H1 (cell line): ENCODE results near the gene DAGLA. TPM values are rescaled to one million over a fixed set of nuclear protein-coding genes. Genes with fewer than 3 reads are reported as not detected.

Experiments
- CTCF ChIA-PET: fragments of 300-600 bp; sonication (Branson Sonifier 250); formaldehyde crosslinking; loops from one replicate; lab custom pipeline; 2021; ENCODE audit not compliant: partially characterized antibody; lab: Charles Lee
- POLR2A ChIA-PET: fragments of 300-600 bp; sonication (Branson Sonifier 250); formaldehyde crosslinking; loops from one replicate; lab custom pipeline; 2021; ENCODE audit warnings: inconsistent platforms; ENCODE audit not compliant: partially characterized antibody; lab: Charles Lee
- DNase-seq, 2 experiments: peaks; one replicate each; pipeline versions ENCODE4 v3.0.0 to v3.0.0-alpha.2; 2010 to 2022; ENCODE audit warnings: low spot score in 2 of 2, low read depth in 1 of 2, mixed read lengths in 1 of 2
- FAIRE-seq: peaks from 2 replicates; lab custom pipeline; 2011; peaks lifted over from hg19 to GRCh38; lab: Jason Lieb, UNC
- H2AFZ ChIP-seq: 2 replicates; pipeline ENCODE4 v1.8.1; 2012; ENCODE audit warnings: low read length, inconsistent platforms
- H2AK5ac ChIP-seq: 2 replicates; pipeline ENCODE4 v1.6.1; 2013; ENCODE audit warnings: low read depth, low read length
- H2BK120ac ChIP-seq: replicated peaks from 2 replicates; pipeline ENCODE3; 2013; ENCODE audit warnings: low read depth, low read length, inconsistent platforms
- H2BK12ac ChIP-seq: 2 replicates; pipeline ENCODE4 v1.6.1; 2013; ENCODE audit warnings: low read depth, low read length
- H2BK15ac ChIP-seq: 2 replicates; pipeline ENCODE4 v1.6.1; 2013; ENCODE audit warnings: low read length
- H2BK20ac ChIP-seq: 2 replicates; pipeline ENCODE4 v1.6.1; 2013; ENCODE audit warnings: low read length
- H2BK5ac ChIP-seq: 2 replicates; pipeline ENCODE4 v1.6.1; 2013; ENCODE audit warnings: low read depth, low read length
- H3K14ac ChIP-seq: 2 replicates; pipeline ENCODE4 v1.6.1; 2013; ENCODE audit warnings: inconsistent platforms; ENCODE audit not compliant: insufficient read length
- H3K18ac ChIP-seq: 2 replicates; pipeline ENCODE4 v1.6.1; 2013; ENCODE audit warnings: low read length; ENCODE audit errors: extremely low read depth
- H3K23ac ChIP-seq: 2 replicates; pipeline ENCODE4 v1.6.1; 2013; ENCODE audit warnings: inconsistent platforms; ENCODE audit not compliant: insufficient read length
- H3K23me2 ChIP-seq: 2 replicates; pipeline ENCODE4 v1.6.1; 2013; ENCODE audit warnings: low read depth, low read length
- H3K27ac ChIP-seq: 2 replicates; pipeline ENCODE4 v1.6.1; 2011; ENCODE audit warnings: low read depth, low read length, inconsistent platforms
- H3K27me3 ChIP-seq, 4 experiments: replicated peaks in 1 of 4; 1 replicate in 1 of 4; 2 replicates in 3 of 4; pipeline versions ENCODE4 v1.6.1 to v1.8.1; 2011 to 2013; ENCODE audit warnings: low read length in 3 of 4, mild to moderate bottlenecking in 3 of 4, inconsistent platforms in 2 of 4, mixed read lengths in 2 of 4, moderate library complexity in 1 of 4; ENCODE audit not compliant: control insufficient read depth in 3 of 4, insufficient read depth in 3 of 4; ENCODE audit errors: extremely low read depth in 1 of 4
- H3K36me3 ChIP-seq, 4 experiments: 2 replicates each; pipeline versions ENCODE4 v1.6.1 to v1.8.1; 2011 to 2013; ENCODE audit warnings: mild to moderate bottlenecking in 4 of 4, low read length in 3 of 4, moderate library complexity in 2 of 4, control low read depth in 1 of 4, inconsistent platforms in 1 of 4; ENCODE audit not compliant: insufficient read depth in 4 of 4, control insufficient read depth in 2 of 4
- H3K4ac ChIP-seq: replicated peaks from 2 replicates; pipeline ENCODE3; 2013; ENCODE audit warnings: low read length, low read depth, mixed read lengths, inconsistent platforms; ENCODE audit not compliant: insufficient read length
- H3K4me1 ChIP-seq, 4 experiments: replicated peaks in 1 of 4; 1 replicate in 1 of 4; 2 replicates in 3 of 4; pipeline versions ENCODE4 v1.6.1 to v1.8.1; 2011 to 2013; ENCODE audit warnings: low read length in 3 of 4, inconsistent platforms in 2 of 4, mixed read lengths in 1 of 4; ENCODE audit not compliant: insufficient read depth in 4 of 4, control insufficient read depth in 3 of 4
- H3K4me2 ChIP-seq, 2 experiments: 2 replicates each; pipeline versions ENCODE4 v1.6.1 to v1.8.1; 2011 to 2013; ENCODE audit warnings: low read depth in 2 of 2, low read length in 2 of 2, control low read depth in 1 of 2, inconsistent platforms in 1 of 2, mild to moderate bottlenecking in 1 of 2; ENCODE audit not compliant: insufficient read depth in 1 of 2
- H3K4me3 ChIP-seq, 4 experiments: fragments of 200-600, 300-600 bp in 1 of 4; sonication (generic), shearing (Covaris generic), sonication (Bioruptor Twin) in 1 of 4; 2 replicates each; pipeline versions ENCODE4 v1.5.1 to v1.8.1; 2011 to 2016; ENCODE audit warnings: low read length in 4 of 4, low read depth in 3 of 4, control low read depth in 2 of 4, inconsistent platforms in 2 of 4, mild to moderate bottlenecking in 2 of 4, mixed read lengths in 1 of 4, moderate library complexity in 1 of 4; ENCODE audit not compliant: insufficient read depth in 2 of 4; ENCODE audit errors: extremely low read depth in 1 of 4
- H3K56ac ChIP-seq: replicated peaks from 2 replicates; pipeline ENCODE3; 2013; ENCODE audit warnings: low read depth, mild to moderate bottlenecking, mixed read lengths, low read length, inconsistent platforms; ENCODE audit not compliant: insufficient read length
- H3K79me1 ChIP-seq: 2 replicates; pipeline ENCODE4 v1.6.1; 2013; ENCODE audit warnings: low read depth, low read length, control low read depth
- H3K79me2 ChIP-seq, 2 experiments: 2 replicates each; pipeline versions ENCODE4 v1.6.1 to v1.8.1; 2012 to 2013; ENCODE audit warnings: low read length in 2 of 2, mild to moderate bottlenecking in 2 of 2, inconsistent platforms in 1 of 2; ENCODE audit not compliant: insufficient read depth in 2 of 2, control insufficient read depth in 1 of 2
- H3K9ac ChIP-seq, 4 experiments: replicated peaks in 1 of 4; 1 replicate in 1 of 4; 2 replicates in 3 of 4; pipeline versions ENCODE4 v1.6.1 to v1.8.1; 2011 to 2013; ENCODE audit warnings: low read depth in 3 of 4, low read length in 3 of 4, control low read depth in 2 of 4, mild to moderate bottlenecking in 2 of 4, moderate library complexity in 2 of 4, inconsistent platforms in 1 of 4; ENCODE audit errors: extremely low read depth in 1 of 4
- H3K9me3 ChIP-seq, 2 experiments: 2 replicates each; pipeline versions ENCODE4 v1.6.1 to v1.8.1; 2012 to 2013; ENCODE audit warnings: mild to moderate bottlenecking in 2 of 2, moderate library complexity in 2 of 2, control low read depth in 1 of 2, inconsistent platforms in 1 of 2, low read depth in 1 of 2, low read length in 1 of 2, mixed read lengths in 1 of 2; ENCODE audit not compliant: insufficient read depth in 2 of 2
- H4K20me1 ChIP-seq, 2 experiments: replicated peaks in 1 of 2; 2 replicates each; pipeline versions ENCODE3 to v1.8.1; 2011 to 2013; ENCODE audit warnings: inconsistent platforms in 2 of 2, low read length in 2 of 2, mild to moderate bottlenecking in 1 of 2; ENCODE audit not compliant: insufficient read depth in 2 of 2, control insufficient read depth in 1 of 2
- H4K5ac ChIP-seq: 2 replicates; pipeline ENCODE4 v1.6.1; 2013; ENCODE audit warnings: low read length, low read depth, mixed read lengths, inconsistent platforms; ENCODE audit not compliant: insufficient read length
- H4K8ac ChIP-seq: 2 replicates; pipeline ENCODE4 v1.8.0; 2013; ENCODE audit warnings: mild to moderate bottlenecking, moderate library complexity, low read length, inconsistent platforms; ENCODE audit not compliant: insufficient read depth; ENCODE audit errors: extremely low read depth
- H4K91ac ChIP-seq: replicated peaks from 2 replicates; pipeline ENCODE3; 2013; ENCODE audit warnings: low read length, mixed read lengths, inconsistent platforms; ENCODE audit not compliant: insufficient read length
- CHD2 ChIP-seq: IDR thresholded peaks from 2 replicates; pipeline ENCODE4 v1.6.1; 2012; ENCODE audit warnings: low read length, improper control_type of control experiment
- E2F6 ChIP-seq: IDR thresholded peaks from 2 replicates; pipeline ENCODE4 v1.6.1; 2012; ENCODE audit warnings: inconsistent platforms
- EGR1 ChIP-seq: IDR thresholded peaks from 2 replicates; pipeline ENCODE4 v1.6.1; 2011; ENCODE audit warnings: low read depth, low read length, borderline replicate concordance
- GTF2F1 ChIP-seq: IDR thresholded peaks from 2 replicates; pipeline ENCODE4 v1.6.1; 2012; ENCODE audit warnings: low read depth, low read length, improper control_type of control experiment, borderline replicate concordance
- MAX ChIP-seq: IDR thresholded peaks from 2 replicates; pipeline ENCODE4 v1.6.1; 2012; ENCODE audit warnings: inconsistent platforms
- TAF7 ChIP-seq: optimal IDR thresholded peaks from 2 replicates; pipeline ENCODE3; 2011; ENCODE audit warnings: low read depth, mild to moderate bottlenecking, inconsistent platforms, low read length, moderate library complexity, borderline replicate concordance
- TCF12 ChIP-seq: IDR thresholded peaks from 2 replicates; pipeline ENCODE4 v1.6.1; 2011; ENCODE audit warnings: low read depth, mild to moderate bottlenecking, low read length
- WGBS, 2 experiments: shearing (Covaris generic) in 1 of 2; methylation state at CpG; one replicate each; pipeline versions ENCODE4 v1.1.6 to v1.1.7; 2013 to 2015; ENCODE audit warnings: low lambda C conversion rate in 2 of 2, mixed read lengths in 2 of 2, inconsistent platforms in 1 of 2, low coverage in 1 of 2, missing lambda C conversion rate in 1 of 2; ENCODE audit not compliant: insufficient replicate concordance in 2 of 2, insufficient coverage in 1 of 2, insufficient read length in 1 of 2; ENCODE audit errors: extremely low coverage in 1 of 2, missing lambda C conversion rate in 1 of 2; 5-methylcytosine and 5-hydroxymethylcytosine counted together
- polyA plus RNA-seq, 7 experiments: library from polyadenylated mRNA; depleted of rRNA in 3 of 7; stranded (reverse) in 5 of 7; unstranded in 2 of 7; fragments of >200 nt in 5 of 7; fragments of 200-250 nt in 2 of 7; gene quantifications; 1 replicate in 5 of 7; 2 replicates in 1 of 7; 4 replicates in 1 of 7; pipeline versions ENCODE4 v1.2.1 to v1.2.3, GENCODE V29; 2011 to 2013; ENCODE audit warnings: missing spikeins in 2 of 7, mixed read lengths in 2 of 7
- total RNA-seq: library from RNA; stranded (reverse); fragmentation: NEBNext Ultra II Directional; extraction: Animal tissue kit (Norgen Biotek cat#: 25700); gene quantifications from 2 replicates; pipeline ENCODE4 v1.2.1, GENCODE V29; 2021
- TF ChIP-seq, protein P1 (sequence below): IDR thresholded peaks from 2 replicates; pipeline ENCODE4 v1.6.1; 2011; ENCODE audit warnings: low read depth, mild to moderate bottlenecking, low read length; ENCODE audit not compliant: insufficient read depth

DAGLA gene
- total and polyA plus RNA-seq, 2 of the 8 experiments (the other 6 are each of a cell fraction or from before 2014, with no cell fraction given): 3.6 to 6.6 TPM

DNA sequence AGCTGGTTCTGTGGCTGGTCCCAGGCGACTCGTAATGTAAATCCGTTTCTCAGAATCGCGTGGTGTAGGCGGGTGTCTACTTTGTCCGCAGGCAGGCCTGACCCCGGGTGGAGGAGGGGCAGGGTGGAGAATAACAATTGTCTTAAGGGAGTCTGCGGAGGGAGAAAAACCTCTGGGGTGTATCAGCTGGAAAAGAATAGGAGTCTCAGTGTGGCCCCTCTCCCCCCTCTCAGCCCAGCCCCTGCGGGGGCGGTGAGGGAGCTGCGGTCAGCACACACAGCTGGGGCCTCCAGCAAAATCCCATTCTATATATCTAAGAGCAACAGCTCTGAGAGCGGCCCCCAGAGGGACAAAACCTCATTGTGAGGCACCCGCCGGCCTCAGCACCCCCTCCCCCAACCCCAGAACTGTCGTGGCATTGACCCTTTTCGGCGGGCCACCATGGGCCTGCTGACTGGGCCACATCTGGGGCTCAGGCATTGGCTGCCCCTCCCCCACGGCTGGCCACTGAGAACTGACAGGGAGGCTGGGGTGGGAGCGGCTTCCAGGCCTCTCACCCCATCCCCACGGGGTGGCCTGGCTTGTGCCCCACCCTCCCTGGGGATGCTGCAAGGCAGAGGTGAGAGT lies 69.5 kb downstream of the DAGLA start:
- Histone ChIP-seq H3K9me3 (no peaks in the 10 kb centered on the region), H2AFZ (no peak overlapping the region), H4K5ac (no peak overlapping the region), H4K8ac (0 out of 2 replicates have a peak overlapping the region, but pooled peaks have one; percentile 15), H3K4me2 (peak overlapping the region; percentile 37 to 46), H3K56ac (no peak overlapping the region), H4K91ac (peak overlapping the region; percentile 62), H2BK120ac (peak overlapping the region; percentile 12), H2AK5ac (no peak overlapping the region), H3K4me3 (peak overlapping the region in 1 of 4 experiments; percentile 15; a peak in 1 of 8 replicates), H3K27ac (no peak overlapping the region), H3K23ac (no peak overlapping the region), H3K18ac (peak overlapping the region; percentile 88), H3K27me3 (peaks cover 4 to 21% (median 16%) of the 10 kb centered on the region in 4 experiments), H4K20me1 (no peaks in the 10 kb centered on the region), H2BK20ac (peak overlapping the region; percentile 97; the same call in 1 of the 2 replicates), H3K4ac (peak overlapping the region; percentile 44), H3K79me2 (no peaks in the 10 kb centered on the region), H3K79me1 (no peaks in the 10 kb centered on the region), H3K9ac (no peak overlapping the region), H2BK5ac (peak overlapping the region; percentile 71; the same call in 1 of the 2 replicates), H3K14ac (no peak overlapping the region), H2BK12ac (peak overlapping the region; percentile 98; the same call in 1 of the 2 replicates), H3K36me3 (no peaks in the 10 kb centered on the region), H3K4me1 (peaks cover 6 to 29% (median 13%) of the 10 kb centered on the region in 4 experiments), H3K23me2 (no peaks in the 10 kb centered on the region; the same call in 1 of the 2 replicates), H2BK15ac (no peak overlapping the region; the same call in 1 of the 2 replicates)
- peak; percentile 53; the same call in 1 of the 2 replicates for TF ChIP-seq EGR1
- TF ChIP-seq TCF12: no peak
- no peak for TF ChIP-seq GTF2F1
- TF ChIP-seq CHD2: no peak
- TF ChIP-seq, protein P1, sequence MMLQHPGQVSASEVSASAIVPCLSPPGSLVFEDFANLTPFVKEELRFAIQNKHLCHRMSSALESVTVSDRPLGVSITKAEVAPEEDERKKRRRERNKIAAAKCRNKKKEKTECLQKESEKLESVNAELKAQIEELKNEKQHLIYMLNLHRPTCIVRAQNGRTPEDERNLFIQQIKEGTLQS: no peak
- TF ChIP-seq E2F6: no peak
- no peak for TF ChIP-seq TAF7
- peak; percentile 45; the same call in 1 of the 2 replicates for TF ChIP-seq MAX
- DNase-seq: no peak
- ChIA-PET POLR2A (interaction anchor here (1.0 to 8.9 kb wide), 6 partner anchors 10 to 50 kb away, joined by 3 to 87 read pairs (median 3); partner anchors contain the start of genes FEN1 and TMEM258), CTCF (interaction anchor here (0.7 to 9.2 kb wide), 23 partner anchors 9 to 332 kb away, joined by 3 to 168 read pairs (median 4); partner anchors contain the start of genes FEN1 and TMEM258)
- WGBS, 2 experiments: 55% methylated on average over 19 of the region's 21 CpGs; no CpG with 5 or more reads in 1 of the 2 experiments
- no peak for FAIRE-seq
